Stromal cell of bone marrow (primary cell): ENCODE measurements around the gene OPHN1.
"Not testable (repeated sequence)": the region's sequence is repeated elsewhere in the genome, so short reads cannot be mapped to it uniquely, and the experiment has no call there.

ENCODE experiments used
- DNase-seq: peaks from one replicate; pipeline ENCODE4 v3.0.0-alpha.2; 2012; ENCODE audit warnings: low read depth

OPHN1 gene

DNA sequence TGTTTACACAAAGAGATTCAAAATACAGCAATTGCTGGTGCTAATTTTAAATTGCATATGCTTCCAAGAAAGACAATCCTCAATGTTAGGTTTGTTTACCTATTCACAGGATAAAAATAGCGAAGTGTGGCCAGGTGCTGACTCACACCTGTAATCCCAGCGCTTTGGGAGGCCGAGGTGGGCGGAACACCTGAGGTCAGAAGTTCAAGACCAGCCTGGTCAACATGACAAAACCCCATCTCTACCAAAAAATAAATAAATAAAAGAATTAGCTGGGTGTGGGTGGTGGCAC lies 77.7 kb downstream of the OPHN1 start:
- DNase-seq = no peak

DNA sequence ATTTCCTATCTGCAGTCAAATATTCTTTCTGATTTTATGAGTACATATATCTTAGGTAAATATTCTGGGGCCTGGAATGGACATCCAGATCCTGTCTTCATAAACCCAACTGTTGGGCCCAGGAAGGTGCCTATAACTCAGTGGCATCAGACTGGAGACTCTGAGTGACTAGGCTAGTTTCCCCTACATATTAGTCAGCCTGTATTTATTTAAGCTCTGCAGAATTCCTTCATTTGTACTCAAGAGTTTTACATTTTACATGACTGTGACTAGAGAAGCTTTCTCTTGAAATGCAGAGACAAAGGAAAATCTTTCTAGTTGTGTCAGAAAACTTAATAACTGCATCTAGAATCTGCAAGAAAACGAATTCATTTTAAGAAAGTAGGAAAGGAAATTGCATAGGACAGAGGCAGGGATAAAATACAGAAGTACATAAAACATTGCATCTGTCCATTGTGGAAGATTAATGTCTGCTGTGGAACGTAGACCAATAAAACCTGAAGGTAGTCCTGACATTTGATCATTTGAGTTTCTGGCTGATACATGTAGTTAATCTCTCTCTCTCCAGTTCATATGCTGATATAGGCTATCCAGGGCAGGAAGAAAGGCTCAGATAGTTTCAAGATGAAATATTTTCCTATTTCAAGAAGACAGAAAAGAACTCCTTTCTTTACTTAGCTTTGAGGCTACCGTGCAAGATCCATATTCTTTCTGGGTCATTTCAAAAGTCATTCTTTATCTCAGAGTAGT lies 78.2 kb downstream of the OPHN1 start:
- DNase-seq = no peak

GRCh38 chrX:68345025-68345424 lies 88.3 kb downstream of the OPHN1 start:
- DNase-seq = no peak

GRCh38 chrX:68343551-68343950 lies 89.7 kb downstream of the OPHN1 start:
- no peak for DNase-seq

DNA sequence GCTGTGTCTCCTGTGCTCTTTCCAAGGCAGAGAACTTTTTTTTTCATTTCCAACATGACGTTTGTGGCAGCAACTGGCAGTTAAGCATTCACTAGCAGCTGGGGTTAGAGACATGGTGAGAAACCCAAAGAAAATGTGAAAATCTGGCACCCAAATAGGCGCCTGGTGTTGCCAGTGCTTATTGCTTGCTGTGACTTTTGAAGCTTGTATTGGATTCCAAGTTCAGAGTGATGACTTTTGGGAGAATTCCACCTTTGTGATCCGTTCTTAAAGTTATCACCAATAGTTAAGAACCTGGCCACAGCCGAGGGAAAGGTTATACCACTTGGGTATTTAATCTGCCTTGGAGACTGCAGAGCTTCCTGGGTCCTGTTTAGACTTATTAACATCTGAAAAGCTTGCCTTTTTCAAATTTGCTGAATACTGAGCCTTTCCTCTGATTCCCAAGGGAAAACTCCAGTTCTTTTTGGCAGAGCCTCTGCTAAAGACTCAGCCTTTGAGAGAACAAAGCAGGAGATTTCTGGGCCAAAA lies 101.0 kb downstream of the OPHN1 start:
- peak; percentile 20 for DNase-seq

DNA sequence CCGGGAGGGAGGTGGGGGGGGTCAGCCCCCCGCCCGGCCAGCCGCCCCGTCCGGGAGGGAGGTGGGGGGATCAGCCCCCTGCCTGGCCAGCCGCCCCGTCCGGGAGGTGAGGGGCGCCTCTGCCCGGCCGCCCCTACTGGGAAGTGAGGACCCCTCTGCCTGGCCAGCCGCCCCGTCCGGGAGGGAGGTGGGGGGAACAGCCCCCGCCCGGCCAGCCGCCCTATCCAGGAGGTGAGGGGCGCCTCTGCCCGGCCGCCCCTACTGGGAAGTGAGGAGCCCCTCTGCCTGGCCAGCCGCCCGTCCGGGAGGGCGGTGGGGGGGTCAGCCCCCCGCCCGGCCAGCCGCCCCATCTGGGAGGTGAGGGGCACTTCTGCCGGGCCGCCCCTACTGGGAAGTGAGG lies 106.5 kb downstream of the OPHN1 start:
- not testable (repeated sequence) for DNase-seq

DNA sequence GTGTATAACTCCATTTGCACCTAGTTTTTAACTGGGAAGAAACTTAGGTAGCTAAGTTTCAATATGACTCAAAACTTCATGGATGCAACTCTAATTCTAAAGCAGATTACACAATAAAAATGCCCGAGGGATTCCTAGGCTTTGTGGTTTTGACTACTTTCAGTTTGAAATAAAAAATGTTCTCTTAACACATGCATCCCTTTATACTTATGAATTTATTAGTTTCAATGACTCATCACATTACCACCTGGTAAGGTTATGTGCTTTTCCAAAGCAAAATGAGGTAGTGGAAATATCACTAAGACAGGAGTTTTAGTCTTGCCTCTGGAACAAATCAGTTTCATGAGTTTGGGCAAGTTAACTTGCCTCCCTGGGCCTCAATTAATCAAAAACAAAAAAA lies 125.5 kb downstream of the OPHN1 start:
- peak; percentile 62 for DNase-seq

GRCh38 chrX:68304602-68305001 lies 128.7 kb downstream of the OPHN1 start:
- no peak for DNase-seq

DNA sequence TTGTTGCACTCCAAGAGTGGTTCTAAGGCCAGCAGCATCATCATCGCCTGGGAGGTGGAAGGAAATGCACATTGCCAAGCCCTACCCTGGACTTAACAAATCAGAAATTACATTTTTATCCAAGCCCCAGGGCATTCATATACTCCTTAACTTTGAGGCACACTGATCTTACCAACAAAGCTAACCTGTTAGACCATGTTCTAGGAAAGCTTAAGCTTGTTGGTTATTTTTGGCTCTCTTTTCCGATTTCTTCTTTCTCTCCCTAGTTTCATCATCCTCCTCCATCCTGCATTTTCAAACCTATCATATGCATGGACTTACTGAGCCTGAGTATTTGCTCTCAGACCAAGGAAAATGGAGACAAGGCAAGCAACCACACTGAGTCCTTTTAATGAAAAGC lies 133.4 kb downstream of the OPHN1 start:
- DNase-seq = no peak

GRCh38 chrX:68292471-68292870 lies 140.8 kb downstream of the OPHN1 start:
- DNase-seq = peak; percentile 11

- no peak for DNase-seq
These were observed 145.2 kb downstream of the OPHN1 start for GRCh38 chrX:68288127-68288526.

DNA sequence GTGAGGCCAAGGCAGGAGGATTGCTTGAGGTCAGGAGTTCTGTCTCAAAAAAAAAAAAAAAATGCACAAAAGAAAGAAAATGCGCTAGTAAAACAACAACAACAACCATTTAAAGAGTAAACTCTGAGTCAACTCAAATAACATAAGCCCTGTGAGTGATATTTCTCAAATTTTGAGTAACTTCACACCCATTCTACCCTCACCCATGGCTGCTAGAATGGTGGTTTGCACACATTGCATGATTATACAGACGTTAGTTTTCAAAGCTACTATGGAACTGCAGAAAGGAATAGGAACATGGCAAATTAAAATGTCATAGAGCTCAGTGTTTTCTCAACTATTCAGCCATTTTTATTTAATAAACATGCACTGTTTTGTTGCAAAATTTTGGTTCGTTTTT lies 145.9 kb downstream of the OPHN1 start:
- no peak for DNase-seq

DNA sequence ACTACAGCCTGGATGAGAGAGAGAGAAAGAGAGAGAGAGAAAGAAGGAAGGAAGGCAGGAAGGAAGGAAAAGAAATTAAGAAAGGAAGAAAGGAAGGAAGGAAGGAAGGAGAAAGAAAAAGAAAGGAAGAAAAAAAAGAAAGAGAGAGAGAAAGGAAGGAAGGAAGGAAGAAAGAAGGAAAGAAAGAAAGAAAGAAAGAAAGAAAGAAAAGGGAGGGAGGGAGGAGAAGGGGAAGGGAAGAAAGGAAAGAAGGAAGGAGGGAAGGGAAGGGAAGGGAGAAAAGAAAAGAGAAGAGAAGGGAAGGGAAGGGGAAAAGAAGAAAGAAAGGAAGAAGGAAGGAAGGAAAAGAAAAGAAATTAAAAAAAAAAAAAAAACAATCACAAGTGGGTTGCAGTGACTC lies 146.3 kb downstream of the OPHN1 start:
- no peak for DNase-seq

GRCh38 chrX:68286076-68286475 lies 147.2 kb downstream of the OPHN1 start:
- DNase-seq = no peak

DNA sequence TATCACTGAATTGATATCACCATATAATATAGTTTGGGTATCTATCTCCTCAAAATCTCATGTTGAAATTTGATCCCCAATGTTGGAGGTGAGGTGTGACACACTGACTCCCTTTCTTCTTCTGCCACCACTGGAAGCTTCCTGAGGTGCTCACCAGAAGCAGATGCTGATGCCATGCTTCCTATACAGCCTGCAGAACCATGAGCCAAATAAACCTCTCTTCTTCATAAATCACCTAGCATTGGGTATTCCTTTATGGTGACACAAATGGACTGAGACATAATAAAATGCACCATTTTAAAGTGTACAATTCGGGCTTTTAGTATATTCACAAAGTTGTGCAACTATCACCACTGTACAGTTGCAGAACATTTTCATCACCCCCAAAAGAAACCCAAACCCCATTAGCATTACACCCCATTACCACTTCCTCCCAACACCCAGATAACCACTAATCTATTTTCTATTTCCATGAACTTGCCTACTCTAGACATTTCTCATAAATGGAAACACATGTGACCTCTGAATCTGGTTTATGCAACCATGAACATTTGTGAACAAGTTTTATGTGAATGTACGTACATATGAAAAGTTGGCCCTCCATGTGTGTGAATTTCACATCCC lies 148.9 kb downstream of the OPHN1 start:
- no peak for DNase-seq

DNA sequence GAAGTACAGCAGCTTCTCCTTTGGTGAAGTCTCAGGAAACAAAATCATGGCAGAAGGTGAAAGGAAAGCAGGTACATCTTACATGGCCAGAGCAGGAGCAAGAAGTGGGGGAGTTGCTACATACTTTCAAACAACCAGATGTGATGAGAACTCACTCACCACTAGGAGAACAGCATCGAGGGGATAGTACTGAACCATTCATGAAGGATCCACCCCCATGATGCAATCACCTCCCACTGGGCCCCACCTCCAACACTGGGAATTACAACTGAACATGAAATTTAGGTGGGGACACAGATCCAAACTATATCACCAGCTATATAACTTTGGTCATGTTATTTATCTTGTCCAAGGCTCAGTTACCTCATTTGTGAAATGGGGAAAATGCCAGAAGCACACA lies 159.4 kb downstream of the OPHN1 start:
- DNase-seq = no peak

GRCh38 chrX:68264793-68265192 lies 168.5 kb downstream of the OPHN1 start:
- not testable (repeated sequence) for DNase-seq

- DNase-seq = peak; percentile 9
These were observed 172.1 kb downstream of the OPHN1 start for GRCh38 chrX:68261060-68261672.

- DNase-seq = no peak
These were observed 176.3 kb downstream of the OPHN1 start for GRCh38 chrX:68256990-68257389.

GRCh38 chrX:68254738-68255645 lies 178.3 kb downstream of the OPHN1 start:
- no peak for DNase-seq

DNA sequence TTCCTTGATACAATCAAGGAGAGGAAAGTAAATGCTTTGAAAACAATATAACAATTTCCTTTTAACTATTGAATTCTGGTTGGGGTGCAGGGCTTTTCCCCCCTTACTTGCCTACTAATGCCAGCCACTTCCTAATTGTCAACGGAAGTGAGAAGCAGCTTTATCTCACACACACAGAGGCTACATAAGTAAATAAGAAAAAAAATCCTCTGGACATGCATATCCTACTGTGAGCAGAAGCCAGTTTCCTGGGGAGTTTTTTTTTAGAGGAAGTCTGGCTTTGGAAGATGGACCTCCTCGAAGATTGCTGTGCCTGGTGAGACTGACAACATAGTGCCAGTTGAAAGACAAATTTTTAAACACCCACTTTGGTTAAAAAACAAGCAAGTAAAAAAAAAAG lies 180.6 kb downstream of the OPHN1 start:
- DNase-seq = no peak

- DNase-seq = no peak
These were observed 183.4 kb downstream of the OPHN1 start for GRCh38 chrX:68249903-68250302.
